ENCODE results near the gene IFITM2.

GRCh38 chr11:344836-345578, 37.4 kb downstream of the IFITM2 start:
- TF ChIP-seq GABPA (IDR thresholded peaks at IDR 0.05 in 1 of 2, conservative IDR thresholded peaks at IDR 0.05 in 1 of 2), result no peak
- TF ChIP-seq, protein P1, sequence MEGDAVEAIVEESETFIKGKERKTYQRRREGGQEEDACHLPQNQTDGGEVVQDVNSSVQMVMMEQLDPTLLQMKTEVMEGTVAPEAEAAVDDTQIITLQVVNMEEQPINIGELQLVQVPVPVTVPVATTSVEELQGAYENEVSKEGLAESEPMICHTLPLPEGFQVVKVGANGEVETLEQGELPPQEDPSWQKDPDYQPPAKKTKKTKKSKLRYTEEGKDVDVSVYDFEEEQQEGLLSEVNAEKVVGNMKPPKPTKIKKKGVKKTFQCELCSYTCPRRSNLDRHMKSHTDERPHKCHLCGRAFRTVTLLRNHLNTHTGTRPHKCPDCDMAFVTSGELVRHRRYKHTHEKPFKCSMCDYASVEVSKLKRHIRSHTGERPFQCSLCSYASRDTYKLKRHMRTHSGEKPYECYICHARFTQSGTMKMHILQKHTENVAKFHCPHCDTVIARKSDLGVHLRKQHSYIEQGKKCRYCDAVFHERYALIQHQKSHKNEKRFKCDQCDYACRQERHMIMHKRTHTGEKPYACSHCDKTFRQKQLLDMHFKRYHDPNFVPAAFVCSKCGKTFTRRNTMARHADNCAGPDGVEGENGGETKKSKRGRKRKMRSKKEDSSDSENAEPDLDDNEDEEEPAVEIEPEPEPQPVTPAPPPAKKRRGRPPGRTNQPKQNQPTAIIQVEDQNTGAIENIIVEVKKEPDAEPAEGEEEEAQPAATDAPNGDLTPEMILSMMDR (IDR thresholded peaks at IDR 0.05; ENCODE audit: low read depth, low read length, missing input control), result no peak
- TF ChIP-seq, protein P2, sequence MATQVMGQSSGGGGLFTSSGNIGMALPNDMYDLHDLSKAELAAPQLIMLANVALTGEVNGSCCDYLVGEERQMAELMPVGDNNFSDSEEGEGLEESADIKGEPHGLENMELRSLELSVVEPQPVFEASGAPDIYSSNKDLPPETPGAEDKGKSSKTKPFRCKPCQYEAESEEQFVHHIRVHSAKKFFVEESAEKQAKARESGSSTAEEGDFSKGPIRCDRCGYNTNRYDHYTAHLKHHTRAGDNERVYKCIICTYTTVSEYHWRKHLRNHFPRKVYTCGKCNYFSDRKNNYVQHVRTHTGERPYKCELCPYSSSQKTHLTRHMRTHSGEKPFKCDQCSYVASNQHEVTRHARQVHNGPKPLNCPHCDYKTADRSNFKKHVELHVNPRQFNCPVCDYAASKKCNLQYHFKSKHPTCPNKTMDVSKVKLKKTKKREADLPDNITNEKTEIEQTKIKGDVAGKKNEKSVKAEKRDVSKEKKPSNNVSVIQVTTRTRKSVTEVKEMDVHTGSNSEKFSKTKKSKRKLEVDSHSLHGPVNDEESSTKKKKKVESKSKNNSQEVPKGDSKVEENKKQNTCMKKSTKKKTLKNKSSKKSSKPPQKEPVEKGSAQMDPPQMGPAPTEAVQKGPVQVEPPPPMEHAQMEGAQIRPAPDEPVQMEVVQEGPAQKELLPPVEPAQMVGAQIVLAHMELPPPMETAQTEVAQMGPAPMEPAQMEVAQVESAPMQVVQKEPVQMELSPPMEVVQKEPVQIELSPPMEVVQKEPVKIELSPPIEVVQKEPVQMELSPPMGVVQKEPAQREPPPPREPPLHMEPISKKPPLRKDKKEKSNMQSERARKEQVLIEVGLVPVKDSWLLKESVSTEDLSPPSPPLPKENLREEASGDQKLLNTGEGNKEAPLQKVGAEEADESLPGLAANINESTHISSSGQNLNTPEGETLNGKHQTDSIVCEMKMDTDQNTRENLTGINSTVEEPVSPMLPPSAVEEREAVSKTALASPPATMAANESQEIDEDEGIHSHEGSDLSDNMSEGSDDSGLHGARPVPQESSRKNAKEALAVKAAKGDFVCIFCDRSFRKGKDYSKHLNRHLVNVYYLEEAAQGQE (IDR thresholded peaks at IDR 0.05), result no peak
- no peak for TF ChIP-seq RAD21 (IDR thresholded peaks at IDR 0.05)
- no peak for TF ChIP-seq RXRA (IDR thresholded peaks at IDR 0.05)
- no peak for TF ChIP-seq YY1 (IDR thresholded peaks at IDR 0.05)
- no peak for TF ChIP-seq JUND (IDR thresholded peaks at IDR 0.05)
- no peak for TF ChIP-seq ATF3 (IDR thresholded peaks at IDR 0.05)
- TF ChIP-seq FOXA1 (IDR thresholded peaks at IDR 0.05), result no peak
- TF ChIP-seq, protein P3, sequence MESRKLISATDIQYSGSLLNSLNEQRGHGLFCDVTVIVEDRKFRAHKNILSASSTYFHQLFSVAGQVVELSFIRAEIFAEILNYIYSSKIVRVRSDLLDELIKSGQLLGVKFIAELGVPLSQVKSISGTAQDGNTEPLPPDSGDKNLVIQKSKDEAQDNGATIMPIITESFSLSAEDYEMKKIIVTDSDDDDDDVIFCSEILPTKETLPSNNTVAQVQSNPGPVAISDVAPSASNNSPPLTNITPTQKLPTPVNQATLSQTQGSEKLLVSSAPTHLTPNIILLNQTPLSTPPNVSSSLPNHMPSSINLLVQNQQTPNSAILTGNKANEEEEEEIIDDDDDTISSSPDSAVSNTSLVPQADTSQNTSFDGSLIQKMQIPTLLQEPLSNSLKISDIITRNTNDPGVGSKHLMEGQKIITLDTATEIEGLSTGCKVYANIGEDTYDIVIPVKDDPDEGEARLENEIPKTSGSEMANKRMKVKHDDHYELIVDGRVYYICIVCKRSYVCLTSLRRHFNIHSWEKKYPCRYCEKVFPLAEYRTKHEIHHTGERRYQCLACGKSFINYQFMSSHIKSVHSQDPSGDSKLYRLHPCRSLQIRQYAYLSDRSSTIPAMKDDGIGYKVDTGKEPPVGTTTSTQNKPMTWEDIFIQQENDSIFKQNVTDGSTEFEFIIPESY (IDR thresholded peaks at IDR 0.05), result no peak

Measured in liver (tissue), 3 donors.